K562 (cell line): ENCODE measurements around the gene TLN1. TPM values are rescaled to one million over a fixed set of nuclear protein-coding genes. Genes with fewer than 3 reads are reported as not detected.

Experiments
- ATAC-seq: fragments of 200-7000 bp; cut with Tn5 transposase; 3 replicates; pipeline ENCODE4 v1.9.1; 2020; ENCODE audit warnings: moderate library complexity
- BruUV-seq: library from RNA; stranded (reverse); fragments of 400-500 nt; replicated peaks from 2 replicates; lab custom pipeline; 2021; lab: Mats Ljungman, UMichigan
- CTCF ChIA-PET: fragments of 300-600 bp; formaldehyde crosslinking; extraction: SDS; loops from one replicate; lab custom pipeline; 2021; ENCODE audit warnings: low intra/inter-chr PET ratio; lab: Yijun Ruan, JAX
- POLR2A ChIA-PET: fragments of 300-600, 350-650 bp; sonication (Branson Sonifier 250); formaldehyde crosslinking; extraction: SDS; loops from one replicate; lab custom pipeline; 2021; ENCODE audit warnings: antibody characterized with exemption, inconsistent platforms; lab: Yijun Ruan, JAX
- DNase-seq, 4 experiments: peaks; one replicate each; pipeline versions ENCODE4 v3.0.0 to v3.0.0-alpha.2; 2011 to 2018; ENCODE audit warnings: low spot score in 3 of 4, mixed read lengths in 3 of 4; ENCODE audit errors: extremely low read depth in 1 of 4
- FAIRE-seq: peaks from 2 replicates; lab custom pipeline; 2011; peaks lifted over from hg19 to GRCh38; lab: Jason Lieb, UNC
- H2AFZ ChIP-seq: 2 replicates; pipeline ENCODE4 v1.6.0; 2011; ENCODE audit warnings: low read depth, low read length, control low read depth, inconsistent platforms
- H3K27ac ChIP-seq: fragments of 200-600 bp; 3 replicates; pipeline ENCODE4 v1.8.0; 2011; ENCODE audit warnings: low read depth, mild to moderate bottlenecking, control low read depth, inconsistent platforms, low read length, moderate library complexity, mixed read lengths; ENCODE audit errors: extremely low read depth
- H3K27me3 ChIP-seq, 2 experiments: fragments of 300-600 bp in 1 of 2; 2 replicates in 1 of 2; 3 replicates in 1 of 2; pipeline versions ENCODE4 v1.6.0 to v1.8.0; 2011; ENCODE audit warnings: inconsistent platforms in 2 of 2, low read length in 2 of 2, mild to moderate bottlenecking in 1 of 2, mixed read lengths in 1 of 2, moderate library complexity in 1 of 2; ENCODE audit not compliant: control insufficient read depth in 2 of 2, insufficient read depth in 2 of 2
- H3K36me3 ChIP-seq: fragments of 300-600 bp; 3 replicates; pipeline ENCODE4 v1.8.0; 2011; ENCODE audit warnings: mild to moderate bottlenecking, low read length, inconsistent platforms; ENCODE audit not compliant: control insufficient read depth, insufficient read depth
- H3K4me1 ChIP-seq, 2 experiments: fragments of 200-600 bp in 1 of 2; replicated peaks in 1 of 2; 2 replicates in 1 of 2; 3 replicates in 1 of 2; pipeline versions ENCODE4 v1.5.1 to v1.8.0; 2011; ENCODE audit warnings: inconsistent platforms in 2 of 2, low read length in 2 of 2, mild to moderate bottlenecking in 1 of 2, mixed read lengths in 1 of 2, moderate library complexity in 1 of 2; ENCODE audit not compliant: control insufficient read depth in 2 of 2, insufficient read depth in 2 of 2
- H3K4me2 ChIP-seq: 2 replicates; pipeline ENCODE4 v1.6.1; 2011; ENCODE audit warnings: low read length, control low read depth, inconsistent platforms, mixed read lengths; ENCODE audit not compliant: insufficient read depth
- H3K4me3 ChIP-seq: fragments of 200-600 bp; sonication (generic), shearing (Covaris generic); 2 replicates; pipeline ENCODE4 v1.5.1; 2016; ENCODE audit warnings: control low read depth, inconsistent platforms
- H3K79me2 ChIP-seq: fragments of 200-600 bp; 3 replicates; pipeline ENCODE4 v1.8.0; 2011; ENCODE audit warnings: low read length, inconsistent platforms; ENCODE audit not compliant: control insufficient read depth, insufficient read depth
- H3K9ac ChIP-seq, 2 experiments: 2 replicates each; pipeline versions ENCODE4 v1.6.0 to v1.6.1; 2011; ENCODE audit warnings: low read depth in 2 of 2, low read length in 2 of 2, control low read depth in 1 of 2, inconsistent platforms in 1 of 2, mild to moderate bottlenecking in 1 of 2, mixed read lengths in 1 of 2; ENCODE audit not compliant: insufficient read depth in 1 of 2
- H3K9me1 ChIP-seq: one replicate; pipeline ENCODE4 v1.6.0; 2011; ENCODE audit warnings: inconsistent platforms, mild to moderate bottlenecking, low read length, moderate library complexity; ENCODE audit not compliant: control insufficient read depth, insufficient read depth
- H3K9me3 ChIP-seq: replicated peaks from 2 replicates; pipeline ENCODE4 v1.5.1; 2011; ENCODE audit warnings: low read depth, low read length, inconsistent platforms; ENCODE audit not compliant: control insufficient read depth, insufficient read depth
- H4K20me1 ChIP-seq: replicated peaks from 2 replicates; pipeline ENCODE4 v1.6.1; 2011; ENCODE audit warnings: low read length, inconsistent platforms, mixed read lengths; ENCODE audit not compliant: control insufficient read depth, insufficient read depth
- ASH1L ChIP-seq: fragments of 450-650 bp; IDR thresholded peaks from 2 replicates; pipeline ENCODE4 v1.6.1; 2018; ENCODE audit warnings: borderline replicate concordance, mild to moderate bottlenecking, low read depth; ENCODE audit not compliant: partially characterized antibody
- CHD2 ChIP-seq: IDR thresholded peaks from 2 replicates; pipeline ENCODE4 v1.6.1; 2011; ENCODE audit warnings: low read depth, low read length
- CREBBP ChIP-seq: IDR thresholded peaks from one replicate; pipeline ENCODE4 v1.6.1; 2012; ENCODE audit warnings: low read depth, mild to moderate bottlenecking, control low read depth, inconsistent platforms, low read length
- ELK1 ChIP-seq: sonication (generic); formaldehyde crosslinking; IDR thresholded peaks from 2 replicates; pipeline ENCODE4 v1.8.1; 2022; ENCODE audit warnings: missing genetic modification reagents
- GTF2A2 ChIP-seq: IDR thresholded peaks from 2 replicates; pipeline ENCODE4 v1.6.1; 2016; ENCODE audit warnings: mild to moderate bottlenecking, missing genetic modification characterization, missing compliant biosample characterization
- HDAC1 ChIP-seq, 2 experiments: fragments of 450-650 bp; IDR thresholded peaks; 2 replicates each; pipeline ENCODE4 v1.6.1; 2016 to 2017; ENCODE audit warnings: inconsistent platforms in 1 of 2, mild to moderate bottlenecking in 1 of 2, moderate library complexity in 1 of 2
- HMBOX1 ChIP-seq: sonication (generic); IDR thresholded peaks from 2 replicates; pipeline ENCODE4 v1.6.1; 2016
- MCM5 ChIP-seq: fragments of 450-650 bp; IDR thresholded peaks from 2 replicates; pipeline ENCODE4 v1.6.1; 2016; ENCODE audit warnings: low read depth
- NFE2 ChIP-seq: IDR thresholded peaks from 2 replicates; pipeline ENCODE4 v1.6.1; 2014; ENCODE audit warnings: antibody characterized with exemption, low read depth
- NR4A1 ChIP-seq, 2 experiments: fragments of 250-450 bp in 1 of 2; fragments of 450-650 bp in 1 of 2; sonication (Bioruptor Pico) in 1 of 2; IDR thresholded peaks; 2 replicates each; pipeline versions ENCODE4 v1.4.0 to v1.6.1; 2016 to 2020; ENCODE audit warnings: mild to moderate bottlenecking in 2 of 2, missing compliant biosample characterization in 1 of 2, missing genetic modification characterization in 1 of 2, moderate library complexity in 1 of 2
- POLR2A ChIP-seq: fragments of 450-650 bp; conservative IDR thresholded peaks from 2 replicates; pipeline ENCODE4 v1.6.1; 2016
- RBFOX2 ChIP-seq: fragments of 200-400 bp; formaldehyde crosslinking; IDR thresholded peaks from 2 replicates; pipeline ENCODE4 v1.6.1; 2017; ENCODE audit warnings: low read depth, mild to moderate bottlenecking, low read length, moderate library complexity
- TAF7 ChIP-seq: fragments of 450-650 bp; IDR thresholded peaks from 2 replicates; pipeline ENCODE4 v1.6.1; 2016; ENCODE audit warnings: missing genetic modification characterization, missing compliant biosample characterization
- XRCC4 ChIP-seq: IDR thresholded peaks from one replicate; pipeline ENCODE4 v1.6.1; 2011; ENCODE audit not compliant: insufficient read depth, insufficient read length; ENCODE audit errors: extremely low read depth
- ZNF347 ChIP-seq: fragments of 450-650 bp; formaldehyde crosslinking; IDR thresholded peaks from 2 replicates; pipeline ENCODE4 v1.4.0; 2020; ENCODE audit warnings: low read depth, mild to moderate bottlenecking, moderate library complexity
- WGBS: fragments of 100-300 bp; shearing (Covaris generic); methylation state at CpG from one replicate; pipeline ENCODE4 v1.1.6; 2016; ENCODE audit warnings: low coverage, mixed read lengths; ENCODE audit not compliant: insufficient coverage; ENCODE audit errors: missing lambda C conversion rate; 5-methylcytosine and 5-hydroxymethylcytosine counted together
- in situ Hi-C: fragments of 300-500 bp; cut with MboI; formaldehyde crosslinking; loops from 4 replicates; pipeline ENCODE4 v1.15.0; 2018; ENCODE audit warnings: inconsistent platforms, mixed read lengths
- intact Hi-C: fragments of 100-400 bp; cut with micrococcal nuclease; formaldehyde crosslinking; loops from 2 replicates; pipeline ENCODE4 v1.14.2; 2022
- polyA plus RNA-seq, 8 experiments: library from polyadenylated mRNA; depleted of rRNA in 4 of 8; stranded (reverse) in 5 of 8; unstranded in 3 of 8; fragments of >200 nt; fragmentation: Nextera tagmentation in 2 of 8; fragmentation: Illumina TruSeq in 1 of 8; extraction: Ambion mirVana in 2 of 8; extraction: Trizol in 1 of 8; gene quantifications; 2 replicates each; pipeline versions ENCODE4 v1.2.1 to v1.2.3, GENCODE V29; 2011 to 2014; ENCODE audit warnings: inconsistent platforms in 1 of 8, missing spikeins in 1 of 8
- total RNA-seq, 7 experiments: library from RNA; depleted of rRNA in 6 of 7; stranded (reverse); fragments of >200 nt in 6 of 7; fragmentation: Illumina TruSeq in 2 of 7; extraction: Trizol in 2 of 7; gene quantifications; 2 replicates each; pipeline versions ENCODE4 v1.2.1 to v1.2.3, GENCODE V29; 2011 to 2021; ENCODE audit warnings: low replicate concordance in 1 of 7

TLN1 gene
- total and polyA plus RNA-seq, 9 of the 15 experiments (the other 6 are each of a cell fraction or from before 2014, with no cell fraction given): 3.6 to 240 (median 54.8) TPM

GRCh38 chr9:35682520-35683315 lies 49.3 kb downstream of the TLN1 start:
- Histone ChIP-seq H3K79me2 (no peaks in the 10 kb centered on the region), H3K36me3 (peaks cover 7% of the 10 kb centered on the region; the same call in 2 of the 3 replicates), H4K20me1 (no peaks in the 10 kb centered on the region), H2AFZ (no peak overlapping the region), H3K9me1 (no peaks in the 10 kb centered on the region), H3K9me3 (no peaks in the 10 kb centered on the region), H3K9ac (no peak overlapping the region), H3K4me1 (peaks cover 0 to 4% of the 10 kb centered on the region in 2 experiments; a peak in 3 of 5 replicates), H3K4me2 (no peak overlapping the region), H3K4me3 (no peak overlapping the region), H3K27ac (no peak overlapping the region), H3K27me3 (no peaks in the 10 kb centered on the region)
- ChIA-PET POLR2A (interaction anchor here (1.6 kb wide), 1 partner anchor 19 kb away, joined by 4 read pairs; no protein-coding TSS in a partner anchor), CTCF (no interaction called here)
- BruUV-seq: no TSS peak
- TF ChIP-seq POLR2A: no peak
- TF ChIP-seq MCM5: no peak
- TF ChIP-seq NFE2: no peak
- no peak for TF ChIP-seq TAF7 (tag)
- DNase-seq (no peak), FAIRE-seq (no peak), ATAC-seq (no peak)
- intact Hi-C loops: no loop called here
- in situ Hi-C loops: no loop called here
- WGBS: 90% methylated on average over 2 of the region's 10 CpGs

- H3K27me3 ChIP-seq: no peaks in the 10 kb centered on the region
- BruUV-seq: no TSS peak
- peaks cover 7% of the 10 kb centered on the region; the same call in 2 of the 3 replicates for H3K36me3 ChIP-seq
- no peaks in the 10 kb centered on the region for H3K9me1 ChIP-seq
- H3K4me1 ChIP-seq: peaks cover 0 to 4% of the 10 kb centered on the region in 2 experiments; a peak in 3 of 5 replicates
- in situ Hi-C loops (no loop called here), intact Hi-C loops (no loop called here)
- 46% methylated on average over 4 of the region's 6 CpGs for WGBS
- no peaks in the 10 kb centered on the region for H3K9me3 ChIP-seq
- H3K27ac ChIP-seq: no peak overlapping the region
- no peak overlapping the region for H3K4me2 ChIP-seq
- no peak for FAIRE-seq
- no peak overlapping the region for H3K9ac ChIP-seq
- DNase-seq: no peak
- H3K4me3 ChIP-seq: no peak overlapping the region
- CTCF ChIA-PET: no interaction called here
- no peak for ATAC-seq
- no peaks in the 10 kb centered on the region for H3K79me2 ChIP-seq
- H4K20me1 ChIP-seq: no peaks in the 10 kb centered on the region
- POLR2A ChIA-PET: no interaction called here
- H2AFZ ChIP-seq: no peak overlapping the region
- TF ChIP-seq CREBBP (no peak), GTF2A2 (no peak), ELK1 (no peak), ASH1L (no peak), HDAC1 (IDR thresholded peaks at IDR 0.05) (no peak), NR4A1 (CRISPR knock-in tag; IDR thresholded peaks at IDR 0.05) (no peak), NR4A1 (tag; IDR thresholded peaks at IDR 0.05) (no peak), HMBOX1 (no peak), CHD2 (no peak), RBFOX2 (no peak), XRCC4 (no peak), ZNF347 (CRISPR knock-in tag) (no peak)
These were observed 49.9 kb downstream of the TLN1 start for GRCh38 chr9:35682051-35682450.
